NCI-H526 treated with DMSO at 0.1 percent for 48 hours (cell line): ENCODE data around the gene ACOD1.
"Not testable (repeated sequence)": the region's sequence is repeated elsewhere in the genome, so short reads cannot be mapped to it uniquely, and the experiment has no call there.

ENCODE experiments used
- DNase-seq: peaks from one replicate; lab custom pipeline; 2025; lab: John Stamatoyannopoulos, UW

The ACOD1 gene

GRCh38 chr13:76948149-76948548 is at the start of gene ACOD1:
Gene ACOD1, plus strand, starts transcription at chr13:76948511. Its CDS starts 48 bp downstream, at chr13:76948559.
- DNase-seq: no peak

- not testable (repeated sequence) for DNase-seq
These were observed 49.2 kb upstream of the ACOD1 start for GRCh38 chr13:76899066-76899465.

- DNase-seq: peak; percentile 85
These were observed 44.7 kb upstream of the ACOD1 start for GRCh38 chr13:76903544-76904162.

- DNase-seq: no peak
These were observed 43.8 kb upstream of the ACOD1 start for GRCh38 chr13:76904507-76904906.

- no peak for DNase-seq
These were observed 35.8 kb upstream of the ACOD1 start for GRCh38 chr13:76912476-76912875.

- no peak for DNase-seq
These were observed 34.4 kb upstream of the ACOD1 start for GRCh38 chr13:76913898-76914297.

GRCh38 chr13:76917095-76917494 is 31.2 kb upstream of the ACOD1 start:
- no peak for DNase-seq

- not testable (repeated sequence) for DNase-seq
These were observed 30.4 kb upstream of the ACOD1 start for GRCh38 chr13:76917755-76918481.

GRCh38 chr13:76921516-76921915 is 26.8 kb upstream of the ACOD1 start:
- DNase-seq: no peak

GRCh38 chr13:76925115-76925514 is 23.2 kb upstream of the ACOD1 start:
- no peak for DNase-seq

GRCh38 chr13:76927955-76928354 is 20.4 kb upstream of the ACOD1 start:
- no peak for DNase-seq

GRCh38 chr13:76928456-76928855 is 19.9 kb upstream of the ACOD1 start:
- no peak for DNase-seq

- DNase-seq: no peak
These were observed 19.0 kb upstream of the ACOD1 start for GRCh38 chr13:76929320-76929719.

- DNase-seq: no peak
These were observed 18.4 kb upstream of the ACOD1 start for GRCh38 chr13:76929851-76930374.

- no peak for DNase-seq
These were observed 16.2 kb upstream of the ACOD1 start for GRCh38 chr13:76932076-76932475.

- DNase-seq: no peak
These were observed 13.6 kb upstream of the ACOD1 start for GRCh38 chr13:76934671-76935070.

- no peak for DNase-seq
These were observed 11.5 kb upstream of the ACOD1 start for GRCh38 chr13:76936763-76937162.

GRCh38 chr13:76937281-76937820 is 11.0 kb upstream of the ACOD1 start:
- DNase-seq: no peak

- DNase-seq: no peak
These were observed 9.1 kb upstream of the ACOD1 start for GRCh38 chr13:76939215-76939614.

GRCh38 chr13:76942363-76942762 is 5.9 kb upstream of the ACOD1 start:
- DNase-seq: no peak

GRCh38 chr13:76943646-76944045 is 4.7 kb upstream of the ACOD1 start:
- DNase-seq: no peak

- DNase-seq: no peak
These were observed 3.9 kb upstream of the ACOD1 start for GRCh38 chr13:76944456-76944855.

- no peak for DNase-seq
These were observed 1.8 kb downstream of the ACOD1 start for GRCh38 chr13:76950101-76950500.
